Type B pancreatic cell (in vitro differentiated cells): Measurements from ENCODE around the gene UCHL5. TPM values are rescaled to one million over a fixed set of nuclear protein-coding genes. Genes with fewer than 3 reads are reported as not detected.

ENCODE experiments used
- DNase-seq: peaks from one replicate; pipeline ENCODE4 v3.0.0; 2021; ENCODE audit warnings: mixed read lengths; ENCODE audit not compliant: unreplicated experiment; ENCODE audit errors: extremely low spot score
- H3K27ac Mint-ChIP-seq: 2 replicates; pipeline ENCODE4 v1.8.0; 2021; ENCODE audit warnings: mild to moderate bottlenecking, mixed read lengths
- H3K27me3 Mint-ChIP-seq: 2 replicates; pipeline ENCODE4 v1.8.0; 2021; ENCODE audit warnings: mixed read lengths
- H3K36me3 Mint-ChIP-seq: 2 replicates; pipeline ENCODE4 v1.8.0; 2021; ENCODE audit warnings: mixed read lengths
- H3K4me1 Mint-ChIP-seq: one replicate; pipeline ENCODE4 v1.8.0; 2021; ENCODE audit warnings: mixed read lengths; ENCODE audit not compliant: unreplicated experiment
- H3K4me3 Mint-ChIP-seq: 2 replicates; pipeline ENCODE4 v1.8.0; 2021; ENCODE audit warnings: mild to moderate bottlenecking, mixed read lengths
- H3K9me3 Mint-ChIP-seq: 2 replicates; pipeline ENCODE4 v1.8.0; 2021; ENCODE audit warnings: mixed read lengths
- total RNA-seq: library from RNA; stranded (reverse); gene quantifications from 2 replicates; pipeline ENCODE4 v1.2.1, GENCODE V29; 2021; ENCODE audit warnings: low replicate concordance
- TF ChIP-seq, protein P1 (sequence below): fragments of 200-600 bp; sonication (generic); conservative IDR thresholded peaks from 2 replicates; pipeline ENCODE4 v1.5.0; 2021; ENCODE audit warnings: antibody characterized with exemption, mild to moderate bottlenecking

Gene UCHL5
- total RNA-seq, 1 donor from 2014 or later = 31.3 TPM

DNA sequence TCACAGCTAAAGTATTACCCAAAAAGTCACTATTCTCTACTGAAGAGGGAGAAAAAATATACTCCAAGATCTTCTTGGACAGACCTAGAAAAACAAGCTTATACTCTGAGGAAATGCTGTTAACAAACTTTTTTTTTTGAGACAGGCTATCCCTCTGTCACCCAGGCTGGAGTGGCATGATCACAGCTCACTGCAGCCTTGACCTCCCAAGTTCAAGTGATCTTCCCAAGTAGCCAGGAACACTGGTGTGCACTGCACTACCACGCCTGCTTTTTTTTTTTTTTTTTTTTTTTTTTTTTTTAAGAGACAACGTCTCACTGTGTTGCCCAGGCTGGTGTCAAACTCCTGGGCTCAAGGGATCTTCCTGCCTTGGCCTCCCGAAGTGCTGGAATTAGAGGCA, 28.7 kb upstream of the UCHL5 start:
- Mint-ChIP-seq H3K9me3 (no peaks in the 10 kb centered on the region), H3K27me3 (no peaks in the 10 kb centered on the region), H3K4me1 (no peaks in the 10 kb centered on the region), H3K4me3 (no peak overlapping the region), H3K27ac (no peak overlapping the region), H3K36me3 (peaks cover 14% of the 10 kb centered on the region)
- TF ChIP-seq, protein P1, sequence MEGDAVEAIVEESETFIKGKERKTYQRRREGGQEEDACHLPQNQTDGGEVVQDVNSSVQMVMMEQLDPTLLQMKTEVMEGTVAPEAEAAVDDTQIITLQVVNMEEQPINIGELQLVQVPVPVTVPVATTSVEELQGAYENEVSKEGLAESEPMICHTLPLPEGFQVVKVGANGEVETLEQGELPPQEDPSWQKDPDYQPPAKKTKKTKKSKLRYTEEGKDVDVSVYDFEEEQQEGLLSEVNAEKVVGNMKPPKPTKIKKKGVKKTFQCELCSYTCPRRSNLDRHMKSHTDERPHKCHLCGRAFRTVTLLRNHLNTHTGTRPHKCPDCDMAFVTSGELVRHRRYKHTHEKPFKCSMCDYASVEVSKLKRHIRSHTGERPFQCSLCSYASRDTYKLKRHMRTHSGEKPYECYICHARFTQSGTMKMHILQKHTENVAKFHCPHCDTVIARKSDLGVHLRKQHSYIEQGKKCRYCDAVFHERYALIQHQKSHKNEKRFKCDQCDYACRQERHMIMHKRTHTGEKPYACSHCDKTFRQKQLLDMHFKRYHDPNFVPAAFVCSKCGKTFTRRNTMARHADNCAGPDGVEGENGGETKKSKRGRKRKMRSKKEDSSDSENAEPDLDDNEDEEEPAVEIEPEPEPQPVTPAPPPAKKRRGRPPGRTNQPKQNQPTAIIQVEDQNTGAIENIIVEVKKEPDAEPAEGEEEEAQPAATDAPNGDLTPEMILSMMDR = no peak
- no peak for DNase-seq

DNA sequence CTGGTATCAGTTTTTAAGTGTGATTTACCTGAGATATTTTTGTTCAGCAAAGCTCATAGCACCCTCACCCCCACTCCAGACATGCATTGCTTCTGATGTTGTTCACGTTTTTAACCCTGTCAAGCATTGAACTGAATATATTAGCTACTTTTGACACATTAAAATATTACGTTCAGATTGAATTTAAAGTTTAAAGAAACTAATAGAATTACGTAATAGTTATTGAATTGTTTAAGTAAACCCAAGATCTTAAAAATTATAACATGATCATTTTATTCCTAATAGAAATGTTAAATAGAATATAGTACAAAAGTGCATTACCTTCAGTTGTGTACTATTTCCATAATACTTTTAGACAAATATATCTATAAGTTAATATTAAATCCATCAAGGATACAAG, 27.2 kb upstream of the UCHL5 start:
- no peak overlapping the region for H3K27ac Mint-ChIP-seq
- TF ChIP-seq, protein P1 = no peak
- H3K9me3 Mint-ChIP-seq = no peaks in the 10 kb centered on the region
- H3K27me3 Mint-ChIP-seq = no peaks in the 10 kb centered on the region
- peaks cover 19% of the 10 kb centered on the region for H3K36me3 Mint-ChIP-seq
- no peaks in the 10 kb centered on the region for H3K4me1 Mint-ChIP-seq
- no peak overlapping the region for H3K4me3 Mint-ChIP-seq
- no peak for DNase-seq

DNA sequence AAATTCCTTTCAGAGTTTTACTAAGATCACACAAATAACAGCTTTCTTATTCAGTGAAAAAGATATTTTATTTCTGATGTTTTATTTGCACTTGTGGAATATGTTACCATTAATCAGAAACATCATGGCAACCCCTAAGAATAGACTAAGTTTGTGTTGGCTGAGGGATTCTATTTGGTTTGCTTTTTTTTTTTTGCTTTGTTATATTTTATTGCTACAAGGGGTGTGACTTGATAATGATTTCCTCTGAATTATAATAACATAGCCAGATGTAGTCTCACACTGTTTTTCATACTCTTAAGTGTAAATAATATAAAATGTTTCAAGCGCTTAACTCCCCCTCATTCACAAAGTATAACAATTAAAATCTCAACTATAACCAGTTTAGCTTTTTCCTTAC, 26.1 kb upstream of the UCHL5 start:
- DNase-seq = no peak
- TF ChIP-seq, protein P1 = no peak
- Mint-ChIP-seq H3K27ac (no peak overlapping the region), H3K36me3 (peaks cover 23% of the 10 kb centered on the region), H3K9me3 (no peaks in the 10 kb centered on the region), H3K4me1 (no peaks in the 10 kb centered on the region), H3K4me3 (no peak overlapping the region), H3K27me3 (no peaks in the 10 kb centered on the region)

DNA sequence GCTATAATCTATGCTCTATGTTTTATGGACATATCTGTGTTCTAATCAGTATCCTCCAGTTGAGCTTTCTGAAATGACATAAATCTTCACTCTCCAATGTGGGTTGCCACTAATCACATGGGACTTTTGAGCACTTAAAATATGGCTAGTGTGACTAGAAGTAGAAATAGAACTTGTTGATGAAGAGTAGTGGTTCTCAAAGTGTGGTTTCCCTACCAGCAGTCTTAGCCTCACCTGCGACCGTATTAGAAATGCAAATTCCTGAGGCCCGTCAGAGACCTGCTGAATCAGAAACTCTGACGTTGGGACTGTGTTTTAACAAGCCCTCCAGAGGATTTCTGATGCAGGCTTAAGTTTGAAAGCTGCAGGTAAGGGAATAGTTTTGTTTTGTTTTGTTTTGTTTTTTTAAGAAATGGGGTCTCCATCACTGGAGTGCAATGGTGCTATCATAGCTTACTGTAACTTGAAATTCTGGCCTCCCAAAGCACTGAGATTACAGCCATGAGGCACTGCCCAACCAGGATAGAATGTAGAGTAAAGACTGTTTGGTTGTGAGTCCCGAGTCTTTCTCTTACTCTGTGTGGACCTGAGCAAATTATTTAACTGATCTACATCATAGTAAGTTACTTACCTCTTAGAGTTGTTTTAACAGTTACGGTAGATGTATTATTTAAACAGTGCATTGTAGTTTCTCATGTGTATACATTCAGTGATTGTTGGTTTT, 24.4 kb upstream of the UCHL5 start:
- Mint-ChIP-seq H3K9me3 (no peaks in the 10 kb centered on the region), H3K4me1 (no peaks in the 10 kb centered on the region), H3K27me3 (no peaks in the 10 kb centered on the region), H3K4me3 (no peak overlapping the region), H3K36me3 (peaks cover 36% of the 10 kb centered on the region), H3K27ac (no peak overlapping the region)
- DNase-seq = no peak
- TF ChIP-seq, protein P1 = no peak

DNA sequence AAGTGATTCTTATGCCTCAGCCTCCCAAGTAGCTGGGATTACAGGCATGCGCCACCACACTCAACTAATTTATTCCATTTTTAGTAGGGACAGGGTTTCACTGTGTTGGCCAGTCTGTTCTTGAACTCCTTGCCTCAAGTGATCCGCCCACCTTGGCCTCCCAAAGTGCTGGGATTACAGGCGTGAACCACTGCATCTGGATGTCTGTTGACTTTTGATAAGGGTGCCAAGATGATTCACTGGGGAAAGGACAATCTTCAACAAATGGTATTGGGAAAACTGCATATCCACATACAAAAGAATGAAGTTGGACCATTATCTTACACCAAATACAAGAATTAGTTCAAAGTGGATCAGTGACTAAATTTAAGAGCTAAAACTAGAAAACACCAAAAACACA, 20.0 kb upstream of the UCHL5 start:
- Mint-ChIP-seq H3K27ac (no peak overlapping the region), H3K36me3 (peaks cover 48% of the 10 kb centered on the region), H3K4me1 (no peaks in the 10 kb centered on the region), H3K9me3 (peaks cover 7% of the 10 kb centered on the region), H3K27me3 (no peaks in the 10 kb centered on the region), H3K4me3 (no peak overlapping the region)
- DNase-seq = no peak
- TF ChIP-seq, protein P1 = no peak
